ENCODE measurements around the gene RAE1.
"Not testable (repeated sequence)": the region's sequence is repeated elsewhere in the genome, so short reads cannot be mapped to it uniquely, and the experiment has no call there.

RAE1 gene

GRCh38 chr20:57417830-57418780 is 67.0 kb downstream of the RAE1 start:
- no peaks in the 10 kb centered on the region for H3K36me3 ChIP-seq
- H3K27me3 ChIP-seq = no peaks in the 10 kb centered on the region
- no peaks in the 10 kb centered on the region for H3K4me1 ChIP-seq
- no peak for TF ChIP-seq CTCF (IDR thresholded peaks at IDR 0.05; ENCODE audit: low read depth, low read length)
- H3K9me3 ChIP-seq = no peaks in the 10 kb centered on the region
- no peak for DNase-seq
- no peak overlapping the region for H3K4me3 ChIP-seq (ENCODE audit: low read depth, low read length)

- DNase-seq; H3K36me3 ChIP-seq; H3K4me3 ChIP-seq (ENCODE audit: low read depth, low read length); H3K27me3 ChIP-seq; H3K4me1 ChIP-seq; H3K9me3 ChIP-seq: not testable (repeated sequence)
Observed at GRCh38 chr20:57419479-57419878, 68.4 kb downstream of the RAE1 start.

- Histone ChIP-seq H3K9me3 (no peaks in the 10 kb centered on the region), H3K4me3 (ENCODE audit: low read depth, low read length) (no peak overlapping the region), H3K4me1 (no peaks in the 10 kb centered on the region; the same call in 1 of the 2 replicates), H3K36me3 (no peaks in the 10 kb centered on the region), H3K27me3 (no peaks in the 10 kb centered on the region)
- DNase-seq = no peak
- TF ChIP-seq CTCF (IDR thresholded peaks at IDR 0.05; ENCODE audit: low read depth, low read length) = no peak
Observed at GRCh38 chr20:57420571-57421252, 69.7 kb downstream of the RAE1 start.

- Histone ChIP-seq H3K27me3 (no peaks in the 10 kb centered on the region), H3K9me3 (no peaks in the 10 kb centered on the region), H3K4me3 (ENCODE audit: low read depth, low read length) (no peak overlapping the region), H3K4me1 (no peaks in the 10 kb centered on the region; the same call in 1 of the 2 replicates), H3K36me3 (no peaks in the 10 kb centered on the region)
- TF ChIP-seq CTCF (IDR thresholded peaks at IDR 0.05; ENCODE audit: low read depth, low read length) = no peak
- no peak for DNase-seq
Observed at GRCh38 chr20:57421253-57422220, 70.5 kb downstream of the RAE1 start.

- no peaks in the 10 kb centered on the region for H3K27me3 ChIP-seq
- H3K36me3 ChIP-seq = no peaks in the 10 kb centered on the region
- no peaks in the 10 kb centered on the region for H3K9me3 ChIP-seq
- DNase-seq = no peak
- no peak overlapping the region for H3K4me3 ChIP-seq (ENCODE audit: low read depth, low read length)
- no peak for TF ChIP-seq CTCF (IDR thresholded peaks at IDR 0.05; ENCODE audit: low read depth, low read length)
- no peaks in the 10 kb centered on the region; the same call in 1 of the 2 replicates for H3K4me1 ChIP-seq
Observed at GRCh38 chr20:57422254-57422653, 71.2 kb downstream of the RAE1 start.

Measured in BE2C (cell line).